HCT116 (cell line): ENCODE data around the gene MAML3. TPM values are rescaled to one million over a fixed set of nuclear protein-coding genes. Genes with fewer than 3 reads are reported as not detected.

Experiments
- ATAC-seq: fragments of 200-7000 bp; cut with Tn5 transposase; 2 replicates; pipeline ENCODE4 v1.9.1; 2020; ENCODE audit warnings: mild to moderate bottlenecking, moderate library complexity
- BruUV-seq: library from RNA; stranded (reverse); fragments of 400-500 nt; replicated peaks from 2 replicates; lab custom pipeline; 2021; lab: Mats Ljungman, UMichigan
- CTCF ChIA-PET: fragments of 300-600 bp; sonication (Branson Sonifier 250); formaldehyde crosslinking; loops from one replicate; lab custom pipeline; 2021; ENCODE audit warnings: antibody characterized with exemption; lab: Charles Lee
- POLR2A ChIA-PET: fragments of 300-600, 350-600 bp; sonication (Branson Sonifier 250); formaldehyde crosslinking; loops from one replicate; lab custom pipeline; 2021; ENCODE audit warnings: antibody characterized with exemption; lab: Charles Lee
- RAD21 ChIA-PET, 2 experiments: fragments of 300-600 bp; sonication (Branson Sonifier 250); formaldehyde crosslinking; loops; one replicate each; lab custom pipeline; 2023; ENCODE audit warnings: low total read pairs in 2 of 2; ENCODE audit not compliant: uncharacterized antibody in 2 of 2, unreplicated experiment in 2 of 2, low non-redundant PET in 1 of 2; lab: Charles Lee
- DNase-seq: peaks from one replicate; pipeline ENCODE4 v3.0.0-alpha.2; 2010; ENCODE audit warnings: low read depth, low spot score
- H2AFZ ChIP-seq: fragments of 200-600 bp; shearing (Covaris generic), sonication (generic); 2 replicates; pipeline ENCODE4 v1.6.1; 2017; ENCODE audit warnings: low read depth, mixed run types, mixed read lengths, antibody characterized with exemption, low read length; ENCODE audit not compliant: poor library complexity, severe bottlenecking
- H3K27ac ChIP-seq: 2 replicates; pipeline ENCODE4 v1.5.1; 2012; ENCODE audit warnings: low read depth, low read length
- H3K27me3 ChIP-seq: fragments of 200-600 bp; sonication (generic); 2 replicates; pipeline ENCODE4 v1.6.1; 2016; ENCODE audit warnings: mixed run types, low read length, mixed read lengths; ENCODE audit not compliant: insufficient read depth
- H3K36me3 ChIP-seq, 2 experiments: fragments of 200-500 bp in 1 of 2; fragments of 200-600 bp in 1 of 2; sonication (Bioruptor generic) in 1 of 2; sonication (generic) in 1 of 2; 2 replicates each; pipeline versions ENCODE4 v1.5.1 to v1.6.1; 2014 to 2016; ENCODE audit warnings: low read length in 2 of 2, inconsistent platforms in 1 of 2, mixed read lengths in 1 of 2, mixed run types in 1 of 2; ENCODE audit not compliant: insufficient read depth in 2 of 2, control insufficient read depth in 1 of 2
- H3K4me1 ChIP-seq, 2 experiments: fragments of 200-600 bp in 1 of 2; sonication (generic) in 1 of 2; 2 replicates each; pipeline versions ENCODE4 v1.5.1 to v1.6.1; 2012 to 2017; ENCODE audit warnings: low read length in 2 of 2, inconsistent platforms in 1 of 2, mild to moderate bottlenecking in 1 of 2, mixed read lengths in 1 of 2, mixed run types in 1 of 2, moderate library complexity in 1 of 2; ENCODE audit not compliant: insufficient read depth in 2 of 2, control insufficient read depth in 1 of 2
- H3K4me2 ChIP-seq: fragments of 200-600 bp; sonication (generic); 2 replicates; pipeline ENCODE4 v1.6.1; 2017; ENCODE audit warnings: mixed run types, low read length, mixed read lengths
- H3K4me3 ChIP-seq, 2 experiments: fragments of 200-600 bp in 1 of 2; sonication (generic) in 1 of 2; replicated peaks in 1 of 2; 2 replicates each; pipeline ENCODE4 v1.5.1; 2011 to 2016; ENCODE audit warnings: low read length in 2 of 2, control low read depth in 1 of 2, low read depth in 1 of 2, mild to moderate bottlenecking in 1 of 2, mixed read lengths in 1 of 2, mixed run types in 1 of 2
- H3K79me2 ChIP-seq: fragments of 200-600 bp; sonication (generic); 2 replicates; pipeline ENCODE4 v1.6.1; 2017; ENCODE audit warnings: mild to moderate bottlenecking, mixed run types, low read length, moderate library complexity, mixed read lengths; ENCODE audit not compliant: insufficient read depth
- H3K9ac ChIP-seq: fragments of 200-600 bp; sonication (generic); 2 replicates; pipeline ENCODE4 v1.6.1; 2016; ENCODE audit warnings: low read length, mixed read lengths
- H3K9me2 ChIP-seq: fragments of 200-600 bp; sonication (generic), shearing (Covaris generic); 2 replicates; pipeline ENCODE4 v1.6.1; 2017; ENCODE audit warnings: mixed run types, mild to moderate bottlenecking, moderate library complexity; ENCODE audit not compliant: insufficient read depth
- H3K9me3 ChIP-seq, 2 experiments: fragments of 200-500 bp in 1 of 2; fragments of 200-600 bp in 1 of 2; sonication (Bioruptor generic) in 1 of 2; sonication (generic) in 1 of 2; 2 replicates each; pipeline ENCODE4 v1.6.1; 2014 to 2017; ENCODE audit warnings: low read length in 2 of 2, mixed read lengths in 2 of 2, inconsistent platforms in 1 of 2, low read depth in 1 of 2, mild to moderate bottlenecking in 1 of 2, mixed run types in 1 of 2, moderate library complexity in 1 of 2; ENCODE audit not compliant: control insufficient read depth in 1 of 2, insufficient read depth in 1 of 2
- H4K20me1 ChIP-seq: fragments of 200-600 bp; sonication (generic), shearing (Covaris generic); 2 replicates; pipeline ENCODE4 v1.6.1; 2017; ENCODE audit warnings: mixed run types, mild to moderate bottlenecking, moderate library complexity; ENCODE audit not compliant: insufficient read depth
- ATF3 ChIP-seq: IDR thresholded peaks from 2 replicates; pipeline ENCODE4 v1.6.1; 2012
- CBX3 ChIP-seq: IDR thresholded peaks from 2 replicates; pipeline ENCODE4 v1.6.1; 2012; ENCODE audit warnings: low read depth
- CEBPB ChIP-seq: IDR thresholded peaks from 2 replicates; pipeline ENCODE4 v1.6.1; 2012; ENCODE audit warnings: low read depth
- CTCF ChIP-seq, 3 experiments: fragments of 200-600 bp in 1 of 3; sonication (generic) in 1 of 3; IDR thresholded peaks in 2 of 3; conservative IDR thresholded peaks in 1 of 3; 2 replicates each; pipeline ENCODE4 v1.5.1; 2012 to 2017; ENCODE audit warnings: low read depth in 2 of 3, low read length in 2 of 3, antibody characterized with exemption in 1 of 3, borderline replicate concordance in 1 of 3, control low read depth in 1 of 3, mild to moderate bottlenecking in 1 of 3, mixed read lengths in 1 of 3, mixed run types in 1 of 3, moderate library complexity in 1 of 3; ENCODE audit not compliant: insufficient read depth in 1 of 3
- ELF1 ChIP-seq: IDR thresholded peaks from 2 replicates; pipeline ENCODE4 v1.6.1; 2012; ENCODE audit warnings: low read depth, borderline replicate concordance
- RAD21 ChIP-seq: IDR thresholded peaks from 2 replicates; pipeline ENCODE4 v1.6.1; 2012; ENCODE audit warnings: low read depth, mild to moderate bottlenecking
- SP1 ChIP-seq: IDR thresholded peaks from 2 replicates; pipeline ENCODE4 v1.6.1; 2012; ENCODE audit warnings: low read depth
- SRF ChIP-seq: IDR thresholded peaks from 2 replicates; pipeline ENCODE4 v1.6.1; 2012; ENCODE audit warnings: low read depth
- ZBTB33 ChIP-seq: IDR thresholded peaks from 2 replicates; pipeline ENCODE4 v1.6.1; 2011; ENCODE audit warnings: mild to moderate bottlenecking, low read length, moderate library complexity; ENCODE audit not compliant: insufficient replicate concordance; ENCODE audit errors: extremely low read depth
- ZNF274 ChIP-seq: fragments of 200-500 bp; sonication (Bioruptor generic); IDR thresholded peaks from 2 replicates; pipeline ENCODE4 v1.6.1; 2014; ENCODE audit warnings: mild to moderate bottlenecking, low read depth, low read length, inconsistent platforms
- intact Hi-C: fragments of 100-400 bp; cut with micrococcal nuclease; formaldehyde crosslinking; loops from 2 replicates; pipeline ENCODE4 v1.10.0; 2022
- total RNA-seq: library from RNA; stranded (reverse); gene quantifications from one replicate; pipeline ENCODE4 v1.2.1, GENCODE V29; 2021; ENCODE audit not compliant: unreplicated experiment

Gene MAML3
- total RNA-seq, 1 experiment from 2014 or later: 3.1 TPM

GRCh38 chr4:139689093-139689722 lies 464.8 kb downstream of the MAML3 start:
- Histone ChIP-seq H2AFZ (no peak overlapping the region), H4K20me1 (no peaks in the 10 kb centered on the region), H3K4me2 (no peak overlapping the region), H3K27ac (no peak overlapping the region), H3K9me3 (no peaks in the 10 kb centered on the region), H3K36me3 (no peaks in the 10 kb centered on the region), H3K9ac (no peak overlapping the region), H3K27me3 (no peaks in the 10 kb centered on the region), H3K4me3 (no peak overlapping the region), H3K9me2 (no peaks in the 10 kb centered on the region), H3K4me1 (no peaks in the 10 kb centered on the region), H3K79me2 (no peaks in the 10 kb centered on the region)
- intact Hi-C loops: no loop called here
- POLR2A ChIA-PET: no interaction called here
- DNase-seq (no peak), ATAC-seq (no peak)
- no TSS peak for BruUV-seq
- CTCF ChIA-PET: no interaction called here
- TF ChIP-seq SRF: no peak
- TF ChIP-seq SP1: no peak
- TF ChIP-seq CTCF (IDR thresholded peaks at IDR 0.05 in 2 of 3, conservative IDR thresholded peaks at IDR 0.05 in 1 of 3; ENCODE audit: borderline replicate concordance in 1 of 3, insufficient read depth in 1 of 3, low read depth in 2 of 3, low read length in 2 of 3): no peak
- RAD21 ChIA-PET: no interaction called here

GRCh38 chr4:139686988-139687387 lies 467.0 kb downstream of the MAML3 start:
- Histone ChIP-seq H4K20me1 (no peaks in the 10 kb centered on the region), H3K79me2 (no peaks in the 10 kb centered on the region), H3K36me3 (no peaks in the 10 kb centered on the region), H3K4me3 (no peak overlapping the region), H3K9me3 (no peaks in the 10 kb centered on the region), H3K27ac (no peak overlapping the region), H2AFZ (no peak overlapping the region), H3K4me2 (no peak overlapping the region), H3K4me1 (no peaks in the 10 kb centered on the region), H3K9ac (no peak overlapping the region), H3K27me3 (no peaks in the 10 kb centered on the region), H3K9me2 (no peaks in the 10 kb centered on the region)
- CTCF ChIA-PET: no interaction called here
- RAD21 ChIA-PET: no interaction called here
- no peak for DNase-seq
- BruUV-seq: no TSS peak
- intact Hi-C loops: no loop called here
- no peak for ATAC-seq
- POLR2A ChIA-PET: no interaction called here
- no peak for TF ChIP-seq CEBPB
- TF ChIP-seq ATF3: no peak
- no peak for TF ChIP-seq RAD21
- TF ChIP-seq CBX3: no peak
- TF ChIP-seq SP1: no peak
- no peak for TF ChIP-seq ZBTB33
- no peak for TF ChIP-seq ELF1
- no peak for TF ChIP-seq CTCF (IDR thresholded peaks at IDR 0.05 in 2 of 3, conservative IDR thresholded peaks at IDR 0.05 in 1 of 3; ENCODE audit: borderline replicate concordance in 1 of 3, insufficient read depth in 1 of 3, low read depth in 2 of 3, low read length in 2 of 3)
- TF ChIP-seq ZNF274: no peak
